SK-N-SH (cell line): Measurements from ENCODE around the gene PHAF1. TPM values are rescaled to one million over a fixed set of nuclear protein-coding genes. Genes with fewer than 3 reads are reported as not detected.

Experiments
- CTCF ChIA-PET: fragments of 300-600, 350-600 bp; formaldehyde crosslinking; extraction: SDS; loops from one replicate; lab custom pipeline; 2021; lab: Yijun Ruan, JAX
- POLR2A ChIA-PET: fragments of 350-600 bp; sonication (Branson Sonifier 250); formaldehyde crosslinking; extraction: SDS; loops from one replicate; lab custom pipeline; 2020; ENCODE audit warnings: antibody characterized with exemption, inconsistent platforms; lab: Yijun Ruan, JAX
- DNase-seq: peaks from one replicate; pipeline ENCODE4 v3.0.0; 2012
- H2AFZ ChIP-seq: fragments of 200-600 bp; sonication (generic); 2 replicates; pipeline ENCODE4 v1.8.1; 2016; ENCODE audit warnings: antibody characterized with exemption, mild to moderate bottlenecking, low read depth
- H3F3A ChIP-seq: fragments of 200-600 bp; sonication (generic); replicated peaks from 2 replicates; pipeline ENCODE3; 2016; ENCODE audit warnings: antibody characterized with exemption, mild to moderate bottlenecking; ENCODE audit not compliant: insufficient read depth
- H3K27ac ChIP-seq, 2 experiments: fragments of 200-500 bp in 1 of 2; fragments of 200-600 bp in 1 of 2; sonication (Bioruptor generic) in 1 of 2; sonication (generic), shearing (Covaris generic) in 1 of 2; 2 replicates each; pipeline versions ENCODE4 v1.5.1 to v1.6.1; 2014 to 2016; ENCODE audit warnings: low read depth in 2 of 2, inconsistent platforms in 1 of 2, low read length in 1 of 2, mild to moderate bottlenecking in 1 of 2, mixed read lengths in 1 of 2
- H3K27me3 ChIP-seq: fragments of 200-600 bp; sonication (generic), shearing (Covaris generic); 2 replicates; pipeline ENCODE4 v1.6.1; 2016; ENCODE audit warnings: mixed run types; ENCODE audit not compliant: insufficient read depth
- H3K36me3 ChIP-seq, 2 experiments: fragments of 200-500 bp in 1 of 2; fragments of 200-600 bp in 1 of 2; sonication (Bioruptor generic) in 1 of 2; sonication (generic) in 1 of 2; replicated peaks in 1 of 2; 2 replicates each; pipeline versions ENCODE3 to v1.5.1; 2014 to 2016; ENCODE audit warnings: low read length in 1 of 2, mild to moderate bottlenecking in 1 of 2; ENCODE audit not compliant: insufficient read depth in 2 of 2, control insufficient read depth in 1 of 2
- H3K4me1 ChIP-seq, 2 experiments: fragments of 200-500 bp in 1 of 2; fragments of 200-600 bp in 1 of 2; sonication (Bioruptor generic) in 1 of 2; sonication (generic), shearing (Covaris generic) in 1 of 2; 2 replicates each; pipeline versions ENCODE4 v1.5.1 to v1.6.1; 2014 to 2016; ENCODE audit warnings: low read depth in 1 of 2, low read length in 1 of 2, mixed run types in 1 of 2; ENCODE audit not compliant: insufficient read depth in 2 of 2, control insufficient read depth in 1 of 2
- H3K4me2 ChIP-seq: fragments of 200-600 bp; sonication (generic), shearing (Covaris generic); 2 replicates; pipeline ENCODE4 v1.6.1; 2017; ENCODE audit warnings: mixed run types
- H3K4me3 ChIP-seq, 2 experiments: fragments of 200-500 bp in 1 of 2; fragments of 200-600 bp in 1 of 2; sonication (Bioruptor generic) in 1 of 2; sonication (generic), shearing (Covaris generic) in 1 of 2; 2 replicates each; pipeline versions ENCODE4 v1.5.1 to v1.8.1; 2014 to 2016; ENCODE audit warnings: low read depth in 2 of 2, inconsistent platforms in 1 of 2, low read length in 1 of 2, mild to moderate bottlenecking in 1 of 2, mixed read lengths in 1 of 2, moderate library complexity in 1 of 2
- H3K79me2 ChIP-seq: fragments of 200-600 bp; sonication (generic); 2 replicates; pipeline ENCODE4 v1.8.1; 2017; ENCODE audit warnings: mild to moderate bottlenecking; ENCODE audit not compliant: insufficient read depth
- H3K9ac ChIP-seq: fragments of 200-600 bp; sonication (generic); 2 replicates; pipeline ENCODE4 v1.6.1; 2017; ENCODE audit warnings: mixed run types
- H3K9me2 ChIP-seq: fragments of 200-600 bp; sonication (generic); 2 replicates; pipeline ENCODE4 v1.6.1; 2017; ENCODE audit warnings: mixed run types
- H3K9me3 ChIP-seq: fragments of 200-600 bp; sonication (generic); 2 replicates; pipeline ENCODE4 v1.6.1; 2017; ENCODE audit warnings: mixed run types, mild to moderate bottlenecking, moderate library complexity
- H4K20me1 ChIP-seq: fragments of 200-600 bp; sonication (generic); 2 replicates; pipeline ENCODE4 v1.6.1; 2017; ENCODE audit warnings: mild to moderate bottlenecking, mixed run types; ENCODE audit not compliant: insufficient read depth
- CHD2 ChIP-seq: fragments of 150-350 bp; IDR thresholded peaks from 2 replicates; pipeline ENCODE4 v1.6.1; 2018; ENCODE audit warnings: low read length; ENCODE audit not compliant: partially characterized antibody
- CTCF ChIP-seq: fragments of 200-600 bp; sonication (generic); IDR thresholded peaks from 2 replicates; pipeline ENCODE4 v1.6.1; 2017; ENCODE audit warnings: antibody characterized with exemption, mild to moderate bottlenecking, moderate library complexity
- ELF1 ChIP-seq: IDR thresholded peaks from 2 replicates; pipeline ENCODE4 v1.4.0; 2012
- EP300 ChIP-seq, 2 experiments: IDR thresholded peaks; 2 replicates each; pipeline versions ENCODE4 v1.4.0 to v1.6.1; 2012; ENCODE audit warnings: borderline replicate concordance in 1 of 2, low read depth in 1 of 2, low read length in 1 of 2
- EZH2phosphoT487 ChIP-seq: fragments of 200-600 bp; sonication (generic); IDR thresholded peaks from 2 replicates; pipeline ENCODE4 v1.6.1; 2017; ENCODE audit warnings: low read depth, mixed run types, mild to moderate bottlenecking, antibody characterized with exemption, moderate library complexity, borderline replicate concordance
- FOXM1 ChIP-seq: IDR thresholded peaks from 2 replicates; pipeline ENCODE4 v1.4.0; 2012; ENCODE audit warnings: low read depth, mild to moderate bottlenecking
- GATA2 ChIP-seq: sonication (generic); formaldehyde crosslinking; IDR thresholded peaks from 2 replicates; pipeline ENCODE4 v1.5.0; 2020; ENCODE audit warnings: mild to moderate bottlenecking, missing genetic modification reagents
- MEF2A ChIP-seq: IDR thresholded peaks from 2 replicates; pipeline ENCODE4 v1.4.0; 2012; ENCODE audit warnings: low read depth, borderline replicate concordance
- MXI1 ChIP-seq: IDR thresholded peaks from 2 replicates; pipeline ENCODE4 v1.6.1; 2012; ENCODE audit warnings: mild to moderate bottlenecking, low read depth, low read length, improper control_type of control experiment
- NRF1 ChIP-seq: IDR thresholded peaks from 2 replicates; pipeline ENCODE4 v1.6.1; 2012; ENCODE audit warnings: low read depth, mild to moderate bottlenecking, low read length
- RFX5 ChIP-seq: IDR thresholded peaks from 2 replicates; pipeline ENCODE4 v1.6.1; 2012; ENCODE audit warnings: mild to moderate bottlenecking, improper control_type of control experiment, low read length
- SIN3A ChIP-seq: IDR thresholded peaks from 2 replicates; pipeline ENCODE4 v1.6.1; 2012; ENCODE audit warnings: low read depth, mild to moderate bottlenecking, low read length, moderate library complexity, borderline replicate concordance
- TAF1 ChIP-seq: IDR thresholded peaks from 2 replicates; pipeline ENCODE4 v1.6.1; 2012; ENCODE audit warnings: low read depth, mild to moderate bottlenecking, low read length, moderate library complexity, borderline replicate concordance
- TCF12 ChIP-seq: IDR thresholded peaks from 2 replicates; pipeline ENCODE4 v1.4.0; 2012
- WGBS: methylation state at CpG from one replicate; pipeline ENCODE4 v1.1.6; 2017; ENCODE audit warnings: low lambda C conversion rate; 5-methylcytosine and 5-hydroxymethylcytosine counted together
- polyA plus RNA-seq, 3 experiments: library from polyadenylated mRNA; depleted of rRNA; stranded (reverse); fragments of >200 nt; gene quantifications; 2 replicates each; pipeline ENCODE4 v1.2.3, GENCODE V29; 2012

PHAF1 gene
- polyA plus RNA-seq, 1 of the 3 experiments (the other 2 are of a cell fraction): 17.3 TPM

GRCh38 chr16:67162506-67163163 lies 52.9 kb downstream of the PHAF1 start:
- Histone ChIP-seq H3K9ac (no peak overlapping the region), H3K27ac (peak overlapping the region in 1 of 2 experiments; percentile 90; a peak in 2 of 4 replicates), H2AFZ (no peak overlapping the region), H3K4me1 (peaks cover 4 to 30% of the 10 kb centered on the region in 2 experiments; a peak in 1 of 4 replicates), H3K9me3 (no peaks in the 10 kb centered on the region), H3K9me2 (no peaks in the 10 kb centered on the region), H3F3A (peaks cover 12% of the 10 kb centered on the region), H3K4me3 (no peak overlapping the region; a peak in 1 of 4 replicates), H3K27me3 (no peaks in the 10 kb centered on the region), H4K20me1 (0 out of 2 replicates have a peak, but pooled peaks cover 2% of the 10 kb centered on the region), H3K79me2 (no peaks in the 10 kb centered on the region), H3K4me2 (no peak overlapping the region), H3K36me3 (no peaks in the 10 kb centered on the region)
- TF ChIP-seq FOXM1: no peak
- TF ChIP-seq RFX5: peak; percentile 96
- no peak for TF ChIP-seq EP300 (IDR thresholded peaks at IDR 0.05; ENCODE audit: borderline replicate concordance in 1 of 2, low read depth in 1 of 2, low read length in 1 of 2)
- no peak for DNase-seq
- ChIA-PET CTCF (interaction anchor here (0.9 to 14.2 kb wide), 13 partner anchors 7 to 210 kb away, joined by 3 to 470 read pairs (median 8); partner anchors contain the start of genes B3GNT9 and CBFB), POLR2A (interaction anchor here (1.6 to 3.9 kb wide), 4 partner anchors 11 to 23 kb away, joined by 4 to 37 read pairs (median 8); partner anchors contain the start of gene B3GNT9)
- 89% methylated on average over 43 of the region's 44 CpGs for WGBS

GRCh38 chr16:67163164-67163998 lies 53.6 kb downstream of the PHAF1 start:
- Histone ChIP-seq H4K20me1 (no peaks in the 10 kb centered on the region), H3F3A (peaks cover 14% of the 10 kb centered on the region), H2AFZ (no peak overlapping the region), H3K4me2 (peak overlapping the region; percentile 15; the same call in 1 of the 2 replicates), H3K79me2 (no peaks in the 10 kb centered on the region), H3K36me3 (no peaks in the 10 kb centered on the region), H3K27me3 (no peaks in the 10 kb centered on the region), H3K4me3 (peak overlapping the region in 1 of 2 experiments; percentile 49; a peak in 2 of 4 replicates), H3K9me2 (no peaks in the 10 kb centered on the region), H3K9me3 (no peaks in the 10 kb centered on the region), H3K9ac (no peak overlapping the region), H3K4me1 (peaks cover 4 to 30% of the 10 kb centered on the region in 2 experiments; a peak in 1 of 4 replicates), H3K27ac (peak overlapping the region in 1 of 2 experiments; percentile 90; a peak in 2 of 4 replicates)
- WGBS: 31% methylated on average over 39 of the region's 99 CpGs
- CTCF ChIA-PET: interaction anchor here (1.1 to 14.2 kb wide), 12 partner anchors 8 to 209 kb away, joined by 4 to 470 read pairs (median 8); partner anchors contain the start of genes B3GNT9 and CBFB
- POLR2A ChIA-PET: interaction anchor here (1.3 to 3.9 kb wide), 5 partner anchors 11 to 22 kb away, joined by 3 to 37 read pairs (median 6); partner anchors contain the start of gene B3GNT9
- peak; percentile 83 for DNase-seq
- TF ChIP-seq CHD2 (peak; percentile 41), TCF12 (no peak), NRF1 (peak; percentile 72)

GRCh38 chr16:67163999-67164558 lies 54.3 kb downstream of the PHAF1 start:
- Histone ChIP-seq H3K9me3 (no peaks in the 10 kb centered on the region), H3K9me2 (no peaks in the 10 kb centered on the region), H3K4me1 (peaks cover 0 to 29% of the 10 kb centered on the region in 2 experiments; a peak in 1 of 4 replicates), H3K27me3 (no peaks in the 10 kb centered on the region), H3K36me3 (no peaks in the 10 kb centered on the region), H3K4me2 (no peak overlapping the region), H3K79me2 (no peaks in the 10 kb centered on the region), H3K9ac (no peak overlapping the region), H4K20me1 (no peaks in the 10 kb centered on the region), H3K27ac (peak overlapping the region in 1 of 2 experiments; percentile 90; a peak in 2 of 4 replicates), H3F3A (peaks cover 14% of the 10 kb centered on the region), H3K4me3 (peak overlapping the region in 1 of 2 experiments; percentile 49; a peak in 2 of 4 replicates), H2AFZ (no peak overlapping the region)
- WGBS: 46% methylated on average over 28 of the region's 34 CpGs
- DNase-seq: peak; percentile 77
- ChIA-PET CTCF (interaction anchor here (1.1 to 14.2 kb wide), 10 partner anchors 9 to 210 kb away, joined by 4 to 470 read pairs (median 8); partner anchors contain the start of genes B3GNT9 and CBFB), POLR2A (interaction anchor here (0.6 to 3.9 kb wide), 6 partner anchors 10 to 30 kb away, joined by 3 to 37 read pairs (median 5); partner anchors contain the start of gene B3GNT9)
- no peak for TF ChIP-seq ELF1
- no peak for TF ChIP-seq EP300 (IDR thresholded peaks at IDR 0.05; ENCODE audit: borderline replicate concordance in 1 of 2, low read depth in 1 of 2, low read length in 1 of 2)
- TF ChIP-seq RFX5: no peak
- TF ChIP-seq TCF12: no peak
- TF ChIP-seq MEF2A: no peak
- TF ChIP-seq CTCF: no peak
- TF ChIP-seq EZH2phosphoT487: no peak
- no peak for TF ChIP-seq GATA2 (CRISPR knock-in tag)
- no peak for TF ChIP-seq SIN3A
- TF ChIP-seq MXI1: no peak
- TF ChIP-seq TAF1: no peak
